ENCODE data around the gene ITPR2.
A peak's percentile ranks its signal among the peaks of the same experiment; 100 is the strongest.

ITPR2 gene

GRCh38 chr12:26821212-26821701, 11.7 kb downstream of the ITPR2 start:
- H3K9me3 ChIP-seq (replicated peaks; ENCODE audit: insufficient read depth, low read length), result no peaks in the 10 kb centered on the region
- peaks cover 76% of the 10 kb centered on the region for H3K79me2 ChIP-seq (ENCODE audit: low read length)
- H3K27me3 ChIP-seq (replicated peaks; ENCODE audit: insufficient read depth, low read length), result no peaks in the 10 kb centered on the region
- H2AFZ ChIP-seq (ENCODE audit: low read length), result no peak overlapping the region
- DNase-seq, result no peak
- H3F3A ChIP-seq (ENCODE audit: insufficient read depth, low read length), result peaks cover 20% of the 10 kb centered on the region
- no peaks in the 10 kb centered on the region for H3K9me2 ChIP-seq (replicated peaks; ENCODE audit: insufficient read depth, low read length)
- TF ChIP-seq EZH2phosphoT487 (IDR thresholded peaks at IDR 0.05; ENCODE audit: low read length) (no peak), CTCF (IDR thresholded peaks at IDR 0.05; ENCODE audit: low read length) (no peak), EZH2 (optimal IDR thresholded peaks at IDR 0.05; ENCODE audit: low read depth, low read length) (no peak)
- peaks cover 16% of the 10 kb centered on the region for H3K4me1 ChIP-seq (ENCODE audit: low read length)
- H3K36me3 ChIP-seq (replicated peaks; ENCODE audit: insufficient read depth, low read length), result no peaks in the 10 kb centered on the region
- H3K9ac ChIP-seq (ENCODE audit: low read length), result no peak overlapping the region
- H4K20me1 ChIP-seq (ENCODE audit: insufficient read depth, low read length), result no peaks in the 10 kb centered on the region
- H3K27ac ChIP-seq (ENCODE audit: low read length), result no peak overlapping the region
- H3K4me3 ChIP-seq (ENCODE audit: low read length), result no peak overlapping the region
- no peak overlapping the region for H3K4me2 ChIP-seq (ENCODE audit: low read depth, low read length)

GRCh38 chr12:26818636-26819035, 14.4 kb downstream of the ITPR2 start:
- no peak for TF ChIP-seq CTCF (IDR thresholded peaks at IDR 0.05; ENCODE audit: low read length)
- no peak for TF ChIP-seq EZH2 (optimal IDR thresholded peaks at IDR 0.05; ENCODE audit: low read depth, low read length)
- no peak for TF ChIP-seq EZH2phosphoT487 (IDR thresholded peaks at IDR 0.05; ENCODE audit: low read length)
- no peak overlapping the region for H2AFZ ChIP-seq (ENCODE audit: low read length)
- H3K4me3 ChIP-seq (ENCODE audit: low read length), result 0 out of 2 replicates have a peak overlapping the region, but pooled peaks have one; percentile 27
- H3K9ac ChIP-seq (ENCODE audit: low read length), result no peak overlapping the region
- H4K20me1 ChIP-seq (ENCODE audit: insufficient read depth, low read length), result no peaks in the 10 kb centered on the region
- H3K79me2 ChIP-seq (ENCODE audit: low read length), result peaks cover 52% of the 10 kb centered on the region
- H3K4me2 ChIP-seq (ENCODE audit: low read depth, low read length), result peak overlapping the region; percentile 84
- no peak for DNase-seq
- no peaks in the 10 kb centered on the region for H3K9me3 ChIP-seq (replicated peaks; ENCODE audit: insufficient read depth, low read length)
- peaks cover 22% of the 10 kb centered on the region for H3F3A ChIP-seq (ENCODE audit: insufficient read depth, low read length)
- no peaks in the 10 kb centered on the region for H3K9me2 ChIP-seq (replicated peaks; ENCODE audit: insufficient read depth, low read length)
- H3K4me1 ChIP-seq (ENCODE audit: low read length), result peaks cover 17% of the 10 kb centered on the region
- H3K27me3 ChIP-seq (replicated peaks; ENCODE audit: insufficient read depth, low read length), result no peaks in the 10 kb centered on the region
- H3K36me3 ChIP-seq (replicated peaks; ENCODE audit: insufficient read depth, low read length), result no peaks in the 10 kb centered on the region
- peak overlapping the region; percentile 95; the same call in 1 of the 2 replicates for H3K27ac ChIP-seq (ENCODE audit: low read length)

- Histone ChIP-seq H3K4me3 (ENCODE audit: low read length) (0 out of 2 replicates have a peak overlapping the region, but pooled peaks have one; percentile 27), H3K9ac (ENCODE audit: low read length) (no peak overlapping the region), H3K4me2 (ENCODE audit: low read depth, low read length) (peak overlapping the region; percentile 84), H3F3A (ENCODE audit: insufficient read depth, low read length) (peaks cover 22% of the 10 kb centered on the region), H3K4me1 (ENCODE audit: low read length) (peaks cover 17% of the 10 kb centered on the region), H2AFZ (ENCODE audit: low read length) (no peak overlapping the region), H3K9me2 (replicated peaks; ENCODE audit: insufficient read depth, low read length) (no peaks in the 10 kb centered on the region), H4K20me1 (ENCODE audit: insufficient read depth, low read length) (no peaks in the 10 kb centered on the region), H3K79me2 (ENCODE audit: low read length) (peaks cover 48% of the 10 kb centered on the region), H3K27me3 (replicated peaks; ENCODE audit: insufficient read depth, low read length) (no peaks in the 10 kb centered on the region), H3K9me3 (replicated peaks; ENCODE audit: insufficient read depth, low read length) (no peaks in the 10 kb centered on the region), H3K27ac (ENCODE audit: low read length) (peak overlapping the region; percentile 95), H3K36me3 (replicated peaks; ENCODE audit: insufficient read depth, low read length) (no peaks in the 10 kb centered on the region)
- TF ChIP-seq EZH2phosphoT487 (IDR thresholded peaks at IDR 0.05; ENCODE audit: low read length), result no peak
- no peak for TF ChIP-seq EZH2 (optimal IDR thresholded peaks at IDR 0.05; ENCODE audit: low read depth, low read length)
- TF ChIP-seq CTCF (IDR thresholded peaks at IDR 0.05; ENCODE audit: low read length), result no peak
- no peak for DNase-seq
Measured at GRCh38 chr12:26818201-26818600, 14.8 kb downstream of the ITPR2 start.

Measured in MM.1S (cell line).